NK-92 treated with Interleukin-12 subunit alpha and Interleukin-12 subunit beta, amount 100 ng/mL, for 24 hours (cell line): ENCODE results near the gene EMP1.

ENCODE experiments used
- DNase-seq: peaks from one replicate; lab custom pipeline; 2025; lab: John Stamatoyannopoulos, UW

The EMP1 gene

DNA sequence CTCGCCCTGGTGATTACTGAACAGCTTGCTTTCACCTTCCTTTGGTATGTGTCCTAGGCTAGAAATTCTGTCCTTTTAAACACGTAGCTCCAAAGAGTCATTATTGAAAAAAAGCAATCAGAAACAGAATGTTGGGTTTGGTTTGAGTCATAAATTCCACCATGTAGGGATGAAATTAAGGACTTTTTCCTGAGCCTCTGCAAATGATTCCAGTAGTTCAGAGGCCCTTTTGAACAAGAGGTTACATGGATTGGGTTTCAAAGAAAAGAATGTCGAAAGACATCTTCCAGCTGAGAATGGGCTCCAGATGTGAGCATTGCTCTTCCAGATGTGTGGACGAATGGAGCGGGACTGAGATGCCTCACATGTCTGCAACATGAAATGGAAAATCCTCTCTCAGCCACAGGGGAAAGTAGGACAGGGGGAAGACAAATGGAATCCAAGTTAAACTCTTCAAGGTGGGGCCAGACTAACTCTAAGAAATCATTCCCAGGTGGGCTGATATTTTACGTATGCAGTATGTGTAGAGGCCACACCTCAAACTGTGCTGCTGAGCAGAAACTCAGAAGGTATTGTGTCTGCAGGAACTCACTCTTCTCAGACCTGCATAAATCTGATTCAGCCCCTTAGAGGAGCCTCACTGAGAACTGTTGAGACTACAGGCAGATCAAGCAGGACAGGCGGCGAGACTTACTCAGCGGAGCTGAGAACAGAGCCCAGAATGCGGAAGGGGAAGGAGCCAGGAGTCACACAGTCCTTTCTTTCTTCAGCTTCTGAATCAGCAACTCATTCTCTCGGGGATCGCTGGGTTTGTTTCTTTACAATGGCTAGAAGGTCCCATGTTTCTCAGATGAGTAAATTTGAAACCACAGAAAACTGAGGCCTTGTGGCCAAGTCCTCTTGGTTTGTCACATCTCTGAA is 23.3 kb upstream of the EMP1 start:
- no peak for DNase-seq

DNA sequence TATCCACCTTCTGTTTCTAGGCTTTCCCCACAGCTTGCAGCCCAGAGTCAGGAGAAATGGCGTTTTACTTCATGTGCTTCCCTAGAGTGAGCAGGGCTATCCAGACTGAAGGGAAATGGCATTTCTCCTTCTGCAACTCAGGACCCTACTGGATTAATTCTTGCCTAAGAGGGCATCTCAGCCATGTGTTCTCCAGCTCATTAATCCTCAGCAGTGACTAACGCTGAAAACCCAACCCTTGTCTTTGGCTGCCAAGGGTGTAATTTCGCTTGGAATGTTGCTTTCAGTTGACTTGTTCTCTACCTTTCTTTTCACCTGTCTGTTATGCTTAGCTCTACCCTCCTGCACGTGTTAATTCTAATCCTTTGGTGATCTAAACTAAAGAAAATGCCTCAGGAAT is 21.0 kb upstream of the EMP1 start:
- no peak for DNase-seq

DNA sequence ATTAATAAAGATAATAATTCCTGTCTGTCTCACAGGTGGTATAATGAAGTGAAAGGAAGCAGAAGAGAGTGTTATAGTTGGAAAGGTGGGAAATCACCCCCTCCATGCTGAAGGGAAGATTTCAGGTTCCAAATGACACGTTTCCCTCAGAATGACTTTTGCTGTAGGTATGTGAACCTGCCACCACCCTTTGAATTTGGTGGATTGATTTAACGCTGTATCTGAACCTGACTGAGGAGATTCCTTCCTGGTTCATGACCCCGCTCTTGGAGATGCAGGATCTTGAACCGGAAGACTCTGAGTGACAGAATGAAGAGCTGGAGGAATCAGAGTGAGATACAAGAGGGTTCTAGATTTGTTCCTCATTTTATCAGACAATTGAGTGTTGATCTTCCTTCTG is 20.3 kb upstream of the EMP1 start:
- DNase-seq, result no peak

DNA sequence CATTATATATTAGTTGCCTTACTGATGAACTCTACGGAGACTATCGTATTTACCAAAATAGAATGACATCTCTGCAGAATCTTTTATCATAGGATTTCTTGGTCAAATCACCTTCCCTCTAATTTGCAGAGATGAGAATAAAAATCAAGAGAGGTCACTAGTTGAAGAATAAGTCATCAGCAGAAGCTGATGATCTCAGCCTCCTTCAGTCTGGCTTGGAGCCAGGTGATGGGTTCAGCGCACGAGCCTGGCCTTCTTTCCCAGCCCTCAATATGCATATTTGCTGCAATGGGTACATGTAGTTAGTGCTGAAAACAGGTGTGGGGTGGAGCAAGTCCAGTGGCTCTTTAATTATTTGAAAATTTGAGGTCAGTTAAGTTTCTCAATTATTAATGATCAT is 19.2 kb upstream of the EMP1 start:
- DNase-seq, result no peak

DNA sequence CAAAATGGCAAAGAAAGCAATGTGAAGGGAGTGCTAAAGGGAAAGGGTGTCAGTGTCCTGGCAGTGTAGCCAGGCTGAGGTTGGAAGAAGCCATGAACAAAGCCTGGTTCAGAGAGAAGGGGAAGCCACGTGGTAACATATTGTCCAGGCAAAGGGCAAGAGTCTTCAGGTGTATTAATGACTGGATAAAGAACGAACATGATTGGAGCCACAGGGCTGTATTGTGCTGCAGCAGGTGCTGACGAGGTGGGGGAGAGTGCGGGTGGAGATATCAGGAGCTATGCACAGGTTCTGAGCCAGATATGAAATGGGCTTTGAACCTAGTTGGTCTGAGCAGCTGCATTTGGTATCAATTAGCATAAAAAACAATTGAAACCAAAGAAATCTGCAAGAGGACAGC is 18.6 kb upstream of the EMP1 start:
- DNase-seq, result no peak

DNA sequence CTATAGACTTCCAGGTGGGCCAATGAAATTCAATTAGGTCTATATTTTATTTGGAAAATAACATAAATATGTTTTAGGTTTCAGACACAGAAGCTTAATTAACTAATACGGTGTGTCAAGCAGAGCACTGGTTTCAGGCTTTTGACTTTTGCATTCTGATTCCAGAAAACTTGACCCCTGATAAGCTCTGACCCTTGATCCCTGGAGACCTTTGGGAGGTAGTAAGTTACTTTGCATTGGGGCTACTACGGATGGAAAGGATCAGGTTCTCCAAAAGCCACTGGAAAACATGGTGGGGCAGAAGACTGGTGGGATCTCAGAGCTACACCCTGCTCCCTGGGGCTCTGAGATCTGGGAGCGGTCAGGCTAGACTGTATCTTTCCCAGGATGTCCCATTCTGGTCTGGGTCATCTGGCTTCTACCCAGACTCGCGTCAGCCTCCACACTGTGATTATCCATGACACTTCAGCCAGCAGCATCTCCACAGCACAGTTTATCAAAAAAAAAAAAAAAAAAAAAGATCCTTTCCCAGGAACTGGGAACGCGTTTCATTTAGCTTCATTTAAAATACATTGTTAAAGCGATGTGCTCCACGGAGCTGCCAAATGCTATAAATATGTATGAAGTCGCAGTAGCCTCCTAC is 17.8 kb upstream of the EMP1 start:
- DNase-seq, result no peak

DNA sequence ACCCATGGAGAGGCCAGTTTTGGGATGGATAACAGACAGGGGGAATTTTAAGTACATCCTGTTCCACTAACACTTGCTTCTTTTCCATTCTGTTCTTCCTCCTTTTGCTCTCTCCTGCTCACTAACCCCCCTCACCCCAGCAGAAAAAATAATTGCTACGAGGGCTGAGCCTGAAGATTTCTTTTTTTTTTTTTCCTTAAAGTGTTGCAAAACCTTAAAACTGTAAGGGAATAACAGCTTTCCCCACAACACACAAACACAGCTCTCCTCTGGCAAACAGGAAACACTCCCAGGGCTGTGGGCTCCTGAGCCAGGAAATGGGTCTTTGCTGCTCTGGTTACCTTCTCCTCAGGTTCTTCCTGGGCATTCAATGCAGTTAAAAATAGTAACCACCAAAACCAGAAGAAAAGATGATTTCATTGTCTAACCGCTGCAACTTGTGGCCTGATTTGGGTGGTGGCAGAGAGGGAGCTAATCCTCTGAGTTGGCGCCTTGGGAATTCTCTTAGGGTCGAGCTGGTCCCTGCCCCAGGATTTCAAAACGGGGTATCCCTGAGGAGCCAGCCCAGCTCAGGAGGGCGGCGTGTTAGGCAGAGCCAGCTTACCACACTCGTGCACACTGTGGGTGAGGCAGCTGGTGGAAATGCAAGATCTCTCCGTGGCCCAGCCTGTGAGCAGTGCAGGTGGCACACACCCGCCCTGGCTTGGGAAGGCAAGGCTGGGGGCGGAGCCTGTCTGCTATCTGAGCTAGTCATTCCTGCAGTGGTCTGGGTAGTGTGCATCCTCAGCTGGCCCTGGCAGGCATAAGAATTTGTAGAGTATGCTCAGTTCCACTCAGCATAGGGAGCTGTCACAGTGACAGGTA is 17.1 kb upstream of the EMP1 start:
- peak; percentile 6 for DNase-seq

DNA sequence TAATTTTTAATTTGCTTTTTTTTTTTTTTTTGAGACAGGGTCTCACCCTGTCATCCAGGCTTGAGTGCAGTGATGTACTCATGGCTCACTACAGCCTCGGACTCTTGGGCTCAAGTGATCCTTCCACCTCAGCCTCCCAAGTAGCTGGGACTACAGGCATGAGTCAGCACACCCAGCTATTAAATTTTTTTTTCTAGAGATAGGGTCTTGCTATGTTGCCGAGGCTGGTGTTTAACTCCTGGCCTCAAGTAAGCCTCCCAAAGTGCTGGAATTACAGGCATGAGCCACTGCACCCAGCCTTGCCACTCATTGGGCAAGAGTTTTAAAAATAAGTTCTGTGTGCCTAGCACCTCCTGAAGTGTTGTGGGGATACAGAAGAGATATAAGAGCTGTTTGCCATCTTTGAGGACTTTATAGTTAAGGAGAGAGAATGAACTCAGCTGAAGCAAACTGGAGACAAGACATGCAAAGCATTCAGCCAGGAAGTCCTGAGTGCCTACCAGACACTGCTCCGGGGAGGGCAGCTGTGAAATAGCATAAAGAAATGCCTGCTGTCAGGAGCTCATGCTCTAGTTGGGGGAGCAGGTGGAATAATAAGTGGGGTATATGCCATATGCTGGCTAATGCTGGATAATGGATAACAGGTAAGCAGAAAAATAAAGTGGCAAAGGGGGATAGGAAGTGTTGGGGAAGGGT is 15.0 kb upstream of the EMP1 start:
- no peak for DNase-seq

DNA sequence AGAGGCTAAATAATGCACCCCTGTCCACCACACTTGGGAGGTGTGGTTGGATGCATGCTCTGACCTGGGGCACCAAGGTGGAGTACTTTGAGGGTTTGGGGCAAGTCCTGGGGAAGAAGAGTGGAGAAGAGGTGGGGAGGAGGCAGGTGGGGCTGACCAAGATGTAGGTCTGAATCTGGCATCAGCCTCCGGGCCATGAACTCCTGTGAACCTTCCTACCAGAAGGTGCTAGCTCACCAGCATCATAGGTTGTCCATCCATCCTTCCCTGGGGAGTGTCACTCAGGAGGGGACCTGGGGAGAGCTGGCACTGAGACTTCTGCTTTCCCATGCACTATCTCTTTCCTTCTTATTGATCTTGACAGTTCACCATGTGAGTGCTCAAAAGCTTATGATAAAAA is 13.6 kb upstream of the EMP1 start:
- no peak for DNase-seq

DNA sequence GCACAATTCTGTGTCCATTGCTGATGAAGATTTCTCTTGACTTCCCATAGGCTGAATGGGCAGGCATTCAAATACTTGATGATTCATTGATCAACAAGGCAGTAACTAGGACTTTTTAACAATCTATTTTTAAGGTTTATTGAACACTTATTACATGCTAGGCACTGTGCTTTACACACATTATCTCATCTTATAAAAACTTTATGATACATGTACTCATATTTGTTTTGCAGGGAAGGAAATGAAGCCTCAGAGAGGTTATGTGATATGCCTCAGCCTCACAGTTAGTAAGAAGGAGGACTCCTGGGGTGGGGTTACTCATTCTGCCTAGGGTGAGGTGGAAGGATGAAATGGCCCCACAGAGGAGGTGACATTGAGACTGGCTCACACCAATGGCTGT is 12.9 kb upstream of the EMP1 start:
- DNase-seq, result no peak

DNA sequence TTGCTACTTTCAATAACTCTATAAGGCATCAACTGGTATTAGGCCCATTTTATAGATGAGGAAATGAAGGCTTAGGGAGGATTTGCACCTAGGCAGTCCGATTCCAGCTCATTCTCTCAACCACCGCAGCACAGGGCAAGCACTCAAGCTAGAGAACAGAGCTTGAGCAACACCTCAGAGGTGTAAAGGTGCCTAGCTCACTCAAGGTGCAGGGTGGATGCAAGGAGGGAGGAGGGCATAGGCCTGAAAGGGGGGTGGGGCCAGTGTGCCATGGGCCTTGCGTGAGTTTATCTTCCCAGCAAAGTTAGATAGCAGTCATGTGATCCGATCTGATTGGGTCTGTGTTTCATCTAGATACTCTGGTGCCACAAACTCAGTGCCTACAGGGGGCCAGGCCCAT is 10.2 kb upstream of the EMP1 start:
- no peak for DNase-seq

DNA sequence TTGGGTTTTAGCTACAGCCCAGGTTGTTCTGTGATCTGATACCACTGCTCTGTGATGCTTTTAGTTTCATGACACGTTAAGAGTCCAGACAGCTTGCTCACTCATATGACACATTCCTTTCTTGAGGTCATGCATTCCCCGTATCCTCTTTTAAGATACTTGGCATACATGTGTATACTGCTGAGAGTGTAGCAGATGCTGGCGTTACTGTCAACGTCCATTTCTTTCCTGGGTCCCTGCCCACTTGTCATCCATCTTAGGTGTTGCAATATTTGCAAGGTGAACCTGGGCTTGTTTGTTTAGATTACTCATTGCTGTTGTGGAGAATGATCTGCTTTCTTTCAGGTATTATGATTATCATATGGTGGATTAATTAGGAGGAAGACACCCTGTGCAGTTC is 9.1 kb upstream of the EMP1 start:
- DNase-seq, result no peak

DNA sequence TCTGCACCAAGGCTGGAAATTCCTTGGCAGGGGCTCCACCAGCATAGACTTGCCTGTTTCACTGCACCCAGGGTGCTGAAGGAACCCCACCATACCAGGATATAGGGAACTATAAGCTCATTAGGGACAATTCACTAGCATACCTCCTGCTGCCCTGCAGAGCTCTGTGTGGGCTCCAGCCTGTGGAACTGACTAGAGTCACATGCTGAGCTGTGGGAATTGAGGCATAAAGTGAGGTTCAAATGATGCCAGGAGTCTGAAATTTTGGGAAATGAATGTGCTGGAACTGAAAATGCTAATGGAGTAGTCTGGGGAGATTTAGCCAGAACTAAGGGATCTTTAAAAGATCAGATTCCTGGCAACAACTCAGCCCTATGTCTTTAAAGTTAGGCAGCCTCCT is 7.3 kb upstream of the EMP1 start:
- no peak for DNase-seq

DNA sequence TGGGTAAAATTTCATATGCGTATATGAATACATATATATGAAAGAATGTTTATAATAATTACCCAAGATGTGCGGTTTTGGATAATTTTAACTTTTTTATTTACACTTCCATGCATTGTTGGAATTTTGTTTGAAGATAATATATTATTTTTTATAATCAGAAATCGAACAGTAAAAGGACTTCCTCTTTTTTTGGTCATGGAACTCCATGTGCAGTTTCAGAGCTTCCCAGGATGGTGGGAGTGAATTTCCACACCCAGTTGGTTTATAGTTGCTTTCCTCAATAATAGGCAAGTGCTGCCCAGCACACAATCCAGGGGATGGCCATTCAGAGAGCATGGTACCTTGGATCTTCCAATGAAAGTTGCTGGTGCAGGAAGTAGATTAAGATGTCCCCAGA is 6.3 kb upstream of the EMP1 start:
- DNase-seq, result no peak

DNA sequence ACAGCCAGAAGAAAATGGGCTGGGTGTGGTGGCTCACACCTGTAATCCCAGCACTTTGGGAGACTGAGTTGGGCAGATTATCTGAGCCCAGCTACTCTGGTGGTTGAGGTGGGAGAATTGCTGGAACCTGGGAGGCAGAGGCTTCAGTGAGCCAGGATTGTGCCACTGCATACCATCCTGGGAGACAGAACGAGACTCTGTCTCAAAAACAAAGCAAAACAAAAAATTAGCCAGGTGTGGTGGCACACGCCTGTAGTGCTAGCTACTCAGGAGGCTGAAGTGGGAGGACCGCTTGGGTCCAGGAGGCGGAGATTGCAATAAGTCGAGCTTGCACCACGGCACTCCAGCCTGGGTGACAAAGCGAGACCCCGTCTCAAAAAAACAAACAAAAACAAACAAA is 3.8 kb upstream of the EMP1 start:
- DNase-seq, result no peak

DNA sequence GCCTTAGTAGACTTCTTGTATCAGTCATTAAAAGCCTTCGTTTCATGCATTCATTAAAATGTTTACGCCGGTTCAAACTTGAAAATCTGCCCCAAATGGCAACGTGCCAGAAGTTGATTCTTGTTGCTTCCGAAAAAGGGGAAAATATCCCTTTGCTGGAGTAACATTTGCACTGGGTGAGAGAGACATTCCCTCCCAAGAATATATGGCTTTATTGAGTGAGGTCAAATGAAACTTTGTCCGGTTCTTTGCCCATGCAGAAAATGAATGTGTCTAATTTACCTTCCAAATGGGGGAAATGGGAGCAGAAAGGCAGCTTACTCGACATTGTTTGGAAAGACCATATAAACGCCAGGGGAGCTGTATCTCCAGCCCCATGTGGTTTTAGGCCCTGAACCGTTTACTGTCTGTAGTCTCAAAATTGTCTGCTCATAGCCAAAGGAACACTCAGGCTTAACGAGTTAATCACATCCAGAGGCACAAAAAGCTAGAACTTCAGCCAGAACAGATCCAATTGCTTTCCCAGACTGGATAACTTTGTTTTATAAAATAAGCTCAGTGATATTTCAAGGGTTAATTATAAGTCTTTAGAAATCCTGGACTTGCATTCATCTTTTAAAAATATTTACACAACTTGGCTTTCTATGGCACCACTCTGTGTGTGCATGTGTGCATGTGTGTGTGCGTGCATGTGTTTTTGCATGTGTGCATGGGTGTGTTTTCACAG is 2.9 kb upstream of the EMP1 start:
- DNase-seq, result no peak

DNA sequence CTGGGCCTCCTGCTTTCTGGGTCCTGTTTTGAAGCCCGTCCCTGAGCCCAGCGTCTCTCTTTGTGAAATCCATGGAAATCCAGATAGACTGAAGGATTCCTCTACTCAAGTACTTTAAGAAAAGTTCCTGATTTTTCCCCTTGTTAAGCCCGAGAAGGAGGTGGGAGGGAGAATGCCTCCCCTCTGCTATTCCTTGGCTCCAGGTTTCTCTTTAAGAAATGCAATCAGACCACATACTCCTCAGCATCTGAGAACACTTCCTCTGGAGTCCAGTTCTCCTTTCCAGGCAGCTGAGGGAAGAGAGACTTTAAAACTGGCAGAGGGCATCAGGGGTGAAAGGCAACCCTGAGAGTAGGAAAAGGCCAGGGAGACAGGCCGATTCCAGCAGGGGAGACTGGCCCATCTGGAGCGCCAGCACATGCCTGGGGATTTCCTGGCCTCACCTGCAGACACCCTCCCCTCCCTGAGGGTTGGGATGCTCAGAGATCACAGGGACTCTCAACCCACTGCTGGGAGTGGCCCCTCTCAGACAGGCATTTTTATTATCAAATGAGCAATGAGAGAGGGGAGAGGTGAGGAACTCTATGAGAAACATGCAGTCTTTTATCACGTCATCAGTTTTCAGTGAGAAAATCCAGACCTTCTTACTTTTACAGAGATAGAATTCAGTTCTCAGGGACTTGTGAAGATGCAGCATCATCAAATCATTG is 2.0 kb upstream of the EMP1 start:
- DNase-seq, result no peak

DNA sequence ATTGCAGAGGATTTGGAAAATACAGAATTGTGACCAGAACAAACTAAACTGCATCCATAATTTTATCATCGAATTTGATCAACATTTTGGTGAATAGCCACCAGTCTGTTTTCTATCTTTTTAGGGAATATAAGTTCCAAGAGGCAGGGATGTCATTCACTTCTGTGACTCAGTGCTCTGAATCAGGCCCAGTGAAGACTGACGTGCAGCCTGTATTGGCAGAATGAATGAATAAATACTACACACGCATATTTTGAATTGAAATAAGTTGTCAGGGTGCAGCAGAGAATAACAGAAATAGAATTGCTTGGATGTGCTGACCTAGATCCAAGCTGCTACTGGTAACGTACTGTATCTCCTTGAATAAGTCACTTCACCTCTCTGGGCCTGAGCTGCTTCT is 1.3 kb upstream of the EMP1 start:
- DNase-seq, result no peak

DNA sequence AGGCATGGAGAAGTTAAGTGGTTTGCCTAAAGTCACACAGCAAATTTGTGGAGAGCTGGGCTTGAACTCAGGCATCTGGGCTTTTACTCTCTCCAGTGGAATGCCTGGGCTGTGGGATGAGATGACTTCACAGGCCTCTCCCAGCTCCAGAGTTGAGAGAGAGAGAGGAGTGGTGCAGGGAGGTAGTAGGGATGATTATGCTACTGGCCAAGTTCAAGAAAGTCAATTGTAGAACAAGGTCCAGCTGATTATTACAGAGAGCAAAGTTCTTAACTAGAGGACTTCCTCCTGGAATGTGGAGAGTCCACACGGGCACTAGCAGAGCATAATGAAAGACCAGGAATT is 769 bp upstream of the EMP1 start:
- no peak for DNase-seq

DNA sequence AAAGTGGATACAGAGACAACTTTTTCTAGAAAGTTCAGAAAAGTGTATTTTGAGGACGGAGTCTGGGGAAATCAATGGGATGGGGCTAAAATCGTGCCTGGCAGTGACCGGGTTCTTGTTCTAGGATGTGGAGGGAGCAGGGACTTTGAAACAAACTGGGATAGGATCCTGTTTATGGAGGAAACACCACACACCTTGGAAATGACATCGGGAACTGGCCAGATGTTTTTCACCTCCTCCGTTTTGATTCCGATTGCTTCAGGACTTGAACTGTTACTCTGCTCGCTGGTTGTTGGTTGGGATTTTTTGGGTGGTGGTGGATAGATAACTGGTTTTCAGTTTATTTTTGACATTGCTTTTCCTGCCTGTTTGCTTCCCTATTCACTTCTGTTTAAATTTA is 506 bp downstream of the EMP1 start:
- DNase-seq, result no peak

DNA sequence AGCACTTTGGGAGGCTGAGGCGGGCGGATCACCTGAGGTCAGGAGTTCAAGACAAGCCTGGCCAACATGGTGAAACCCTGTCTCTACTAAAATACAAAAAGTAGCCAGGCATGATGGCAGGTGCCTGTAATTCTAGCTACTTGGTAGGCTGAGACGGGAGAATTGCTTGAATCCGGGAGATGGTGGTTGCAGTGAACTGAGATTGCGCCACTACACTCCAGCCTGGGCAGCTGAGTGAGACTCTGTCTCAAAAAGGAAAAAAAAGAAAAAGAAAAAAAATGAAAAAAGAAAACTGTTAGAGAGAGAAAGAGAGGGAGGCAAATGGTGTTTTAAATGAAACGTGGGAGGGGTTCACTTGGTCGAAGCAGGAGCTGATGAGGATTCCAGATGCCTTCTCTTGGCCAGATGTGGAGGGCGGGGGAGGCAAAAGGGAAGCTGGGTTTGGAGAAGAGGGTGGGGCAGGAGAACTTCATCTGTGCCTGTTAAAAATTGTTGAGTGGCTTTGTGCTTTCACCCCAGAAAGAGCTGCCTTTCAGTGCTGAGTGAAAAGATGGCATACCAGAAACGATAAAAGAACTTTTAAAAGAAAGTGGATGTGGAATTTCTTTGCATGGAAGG is 1.1 kb downstream of the EMP1 start:
- DNase-seq, result no peak
